Liver (tissue), 3 donors: ENCODE results near the gene LRMDA.

ENCODE experiments used
- EGR1 ChIP-seq, 2 donors: IDR thresholded peaks; 2 replicates each; pipeline ENCODE4 v1.6.1; 2016 to 2018; ENCODE audit warnings: antibody characterized with exemption in 2 of 2, low read depth in 2 of 2
- FOXA1 ChIP-seq: IDR thresholded peaks from 2 replicates; pipeline ENCODE4 v1.6.1; 2016; ENCODE audit warnings: antibody characterized with exemption
- FOXA2 ChIP-seq: IDR thresholded peaks from 2 replicates; pipeline ENCODE4 v1.6.1; 2016; ENCODE audit warnings: antibody characterized with exemption
- GABPA ChIP-seq, 2 donors: IDR thresholded peaks in 1 of 2; conservative IDR thresholded peaks in 1 of 2; 2 replicates each; pipeline ENCODE4 v1.6.1; 2016; ENCODE audit warnings: antibody characterized with exemption in 2 of 2, mild to moderate bottlenecking in 1 of 2, moderate library complexity in 1 of 2
- RAD21 ChIP-seq, 2 donors: IDR thresholded peaks; 2 replicates each; pipeline ENCODE4 v1.6.1; 2016; ENCODE audit warnings: antibody characterized with exemption in 2 of 2, mild to moderate bottlenecking in 2 of 2
- SP1 ChIP-seq: IDR thresholded peaks from 2 replicates; pipeline ENCODE4 v1.6.1; 2018; ENCODE audit warnings: antibody characterized with exemption, mild to moderate bottlenecking
- TAF1 ChIP-seq: conservative IDR thresholded peaks from 2 replicates; pipeline ENCODE4 v1.6.1; 2016; ENCODE audit warnings: antibody characterized with exemption, mild to moderate bottlenecking
- YY1 ChIP-seq: IDR thresholded peaks from 2 replicates; pipeline ENCODE4 v1.6.1; 2016; ENCODE audit warnings: antibody characterized with exemption, mild to moderate bottlenecking
- TF ChIP-seq, protein P1 (sequence below): fragments of 150-350 bp; IDR thresholded peaks from 2 replicates; pipeline ENCODE4 v1.5.1; 2017; ENCODE audit warnings: improper control_type of control experiment, low read depth, low read length; ENCODE audit not compliant: missing input control
- TF ChIP-seq, protein P2 (sequence below): IDR thresholded peaks from 2 replicates; pipeline ENCODE4 v1.6.1; 2016; ENCODE audit warnings: antibody characterized with exemption, mild to moderate bottlenecking
- TF ChIP-seq, protein P3 (sequence below): IDR thresholded peaks from 2 replicates; pipeline ENCODE4 v1.6.1; 2016; ENCODE audit warnings: antibody characterized with exemption
- TF ChIP-seq, protein P4 (sequence below): IDR thresholded peaks from 2 replicates; pipeline ENCODE4 v1.6.1; 2016; ENCODE audit warnings: antibody characterized with exemption
- TF ChIP-seq, protein P5 (sequence below): IDR thresholded peaks from 2 replicates; pipeline ENCODE4 v1.6.1; 2016; ENCODE audit warnings: antibody characterized with exemption
- donor health status: healthy.
- donor health status: healthy.

DNA sequence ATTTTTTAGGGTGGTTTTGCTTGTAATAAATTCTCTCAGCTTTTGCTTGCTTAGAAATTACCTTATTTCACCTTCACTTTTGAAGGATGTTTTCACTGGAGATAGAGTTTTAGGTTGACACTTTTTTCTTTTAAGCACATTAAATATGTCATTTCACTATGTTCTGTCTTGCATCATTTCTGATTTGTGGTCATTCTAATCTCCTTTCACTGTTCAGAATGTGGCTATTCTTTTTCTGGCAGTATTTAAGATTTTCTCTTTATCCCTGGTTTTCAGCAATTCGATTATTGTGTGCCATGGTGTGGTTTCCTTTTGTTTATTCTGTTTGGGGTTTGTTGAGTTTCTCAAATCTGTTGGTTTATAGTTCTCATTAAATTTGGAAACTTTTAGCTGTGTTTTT lies 1140.6 kb downstream of the LRMDA start:
- TF ChIP-seq, protein P1, sequence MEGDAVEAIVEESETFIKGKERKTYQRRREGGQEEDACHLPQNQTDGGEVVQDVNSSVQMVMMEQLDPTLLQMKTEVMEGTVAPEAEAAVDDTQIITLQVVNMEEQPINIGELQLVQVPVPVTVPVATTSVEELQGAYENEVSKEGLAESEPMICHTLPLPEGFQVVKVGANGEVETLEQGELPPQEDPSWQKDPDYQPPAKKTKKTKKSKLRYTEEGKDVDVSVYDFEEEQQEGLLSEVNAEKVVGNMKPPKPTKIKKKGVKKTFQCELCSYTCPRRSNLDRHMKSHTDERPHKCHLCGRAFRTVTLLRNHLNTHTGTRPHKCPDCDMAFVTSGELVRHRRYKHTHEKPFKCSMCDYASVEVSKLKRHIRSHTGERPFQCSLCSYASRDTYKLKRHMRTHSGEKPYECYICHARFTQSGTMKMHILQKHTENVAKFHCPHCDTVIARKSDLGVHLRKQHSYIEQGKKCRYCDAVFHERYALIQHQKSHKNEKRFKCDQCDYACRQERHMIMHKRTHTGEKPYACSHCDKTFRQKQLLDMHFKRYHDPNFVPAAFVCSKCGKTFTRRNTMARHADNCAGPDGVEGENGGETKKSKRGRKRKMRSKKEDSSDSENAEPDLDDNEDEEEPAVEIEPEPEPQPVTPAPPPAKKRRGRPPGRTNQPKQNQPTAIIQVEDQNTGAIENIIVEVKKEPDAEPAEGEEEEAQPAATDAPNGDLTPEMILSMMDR: no peak
- TF ChIP-seq SP1 (no peak), EGR1 (IDR thresholded peaks at IDR 0.05; ENCODE audit: low read depth in 2 of 2) (no peak), FOXA1 (no peak), RAD21 (IDR thresholded peaks at IDR 0.05) (no peak), FOXA2 (no peak), YY1 (no peak), GABPA (IDR thresholded peaks at IDR 0.05 in 1 of 2, conservative IDR thresholded peaks at IDR 0.05 in 1 of 2) (no peak), TAF1 (no peak)
- TF ChIP-seq, protein P2, sequence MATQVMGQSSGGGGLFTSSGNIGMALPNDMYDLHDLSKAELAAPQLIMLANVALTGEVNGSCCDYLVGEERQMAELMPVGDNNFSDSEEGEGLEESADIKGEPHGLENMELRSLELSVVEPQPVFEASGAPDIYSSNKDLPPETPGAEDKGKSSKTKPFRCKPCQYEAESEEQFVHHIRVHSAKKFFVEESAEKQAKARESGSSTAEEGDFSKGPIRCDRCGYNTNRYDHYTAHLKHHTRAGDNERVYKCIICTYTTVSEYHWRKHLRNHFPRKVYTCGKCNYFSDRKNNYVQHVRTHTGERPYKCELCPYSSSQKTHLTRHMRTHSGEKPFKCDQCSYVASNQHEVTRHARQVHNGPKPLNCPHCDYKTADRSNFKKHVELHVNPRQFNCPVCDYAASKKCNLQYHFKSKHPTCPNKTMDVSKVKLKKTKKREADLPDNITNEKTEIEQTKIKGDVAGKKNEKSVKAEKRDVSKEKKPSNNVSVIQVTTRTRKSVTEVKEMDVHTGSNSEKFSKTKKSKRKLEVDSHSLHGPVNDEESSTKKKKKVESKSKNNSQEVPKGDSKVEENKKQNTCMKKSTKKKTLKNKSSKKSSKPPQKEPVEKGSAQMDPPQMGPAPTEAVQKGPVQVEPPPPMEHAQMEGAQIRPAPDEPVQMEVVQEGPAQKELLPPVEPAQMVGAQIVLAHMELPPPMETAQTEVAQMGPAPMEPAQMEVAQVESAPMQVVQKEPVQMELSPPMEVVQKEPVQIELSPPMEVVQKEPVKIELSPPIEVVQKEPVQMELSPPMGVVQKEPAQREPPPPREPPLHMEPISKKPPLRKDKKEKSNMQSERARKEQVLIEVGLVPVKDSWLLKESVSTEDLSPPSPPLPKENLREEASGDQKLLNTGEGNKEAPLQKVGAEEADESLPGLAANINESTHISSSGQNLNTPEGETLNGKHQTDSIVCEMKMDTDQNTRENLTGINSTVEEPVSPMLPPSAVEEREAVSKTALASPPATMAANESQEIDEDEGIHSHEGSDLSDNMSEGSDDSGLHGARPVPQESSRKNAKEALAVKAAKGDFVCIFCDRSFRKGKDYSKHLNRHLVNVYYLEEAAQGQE: no peak
- TF ChIP-seq, protein P3, sequence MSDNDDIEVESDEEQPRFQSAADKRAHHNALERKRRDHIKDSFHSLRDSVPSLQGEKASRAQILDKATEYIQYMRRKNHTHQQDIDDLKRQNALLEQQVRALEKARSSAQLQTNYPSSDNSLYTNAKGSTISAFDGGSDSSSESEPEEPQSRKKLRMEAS: no peak
- TF ChIP-seq, protein P4, sequence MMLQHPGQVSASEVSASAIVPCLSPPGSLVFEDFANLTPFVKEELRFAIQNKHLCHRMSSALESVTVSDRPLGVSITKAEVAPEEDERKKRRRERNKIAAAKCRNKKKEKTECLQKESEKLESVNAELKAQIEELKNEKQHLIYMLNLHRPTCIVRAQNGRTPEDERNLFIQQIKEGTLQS: no peak
- TF ChIP-seq, protein P5, sequence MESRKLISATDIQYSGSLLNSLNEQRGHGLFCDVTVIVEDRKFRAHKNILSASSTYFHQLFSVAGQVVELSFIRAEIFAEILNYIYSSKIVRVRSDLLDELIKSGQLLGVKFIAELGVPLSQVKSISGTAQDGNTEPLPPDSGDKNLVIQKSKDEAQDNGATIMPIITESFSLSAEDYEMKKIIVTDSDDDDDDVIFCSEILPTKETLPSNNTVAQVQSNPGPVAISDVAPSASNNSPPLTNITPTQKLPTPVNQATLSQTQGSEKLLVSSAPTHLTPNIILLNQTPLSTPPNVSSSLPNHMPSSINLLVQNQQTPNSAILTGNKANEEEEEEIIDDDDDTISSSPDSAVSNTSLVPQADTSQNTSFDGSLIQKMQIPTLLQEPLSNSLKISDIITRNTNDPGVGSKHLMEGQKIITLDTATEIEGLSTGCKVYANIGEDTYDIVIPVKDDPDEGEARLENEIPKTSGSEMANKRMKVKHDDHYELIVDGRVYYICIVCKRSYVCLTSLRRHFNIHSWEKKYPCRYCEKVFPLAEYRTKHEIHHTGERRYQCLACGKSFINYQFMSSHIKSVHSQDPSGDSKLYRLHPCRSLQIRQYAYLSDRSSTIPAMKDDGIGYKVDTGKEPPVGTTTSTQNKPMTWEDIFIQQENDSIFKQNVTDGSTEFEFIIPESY: no peak
